Measurements from ENCODE around the gene CANX. TPM values are rescaled to one million over a fixed set of nuclear protein-coding genes. Genes with fewer than 3 reads are reported as not detected.

CANX gene
- total RNA-seq, 1 experiment from 2014 or later: 538 TPM

- H3K4me1 Mint-ChIP-seq: no peaks in the 10 kb centered on the region
- Histone ChIP-seq H3T11ph (ENCODE audit: low read length) (no peak overlapping the region), H3K56ac (ENCODE audit: insufficient read length, low read depth, low read length) (no peak overlapping the region)
Measured at GRCh38 chr5:179746872-179747271, 48.1 kb downstream of the CANX start.

More at GRCh38 chr5:179746872-179747271, 48.1 kb downstream of the CANX start:
- no peaks in the 10 kb centered on the region for H3K4me1 ChIP-seq (ENCODE audit: insufficient read depth, low read length)
- H3K27me3 Mint-ChIP-seq (ENCODE audit: low read depth): no peaks in the 10 kb centered on the region
- H3K14ac ChIP-seq (ENCODE audit: insufficient read depth, low read length): no peak overlapping the region
- peaks cover 19% of the 10 kb centered on the region; the same call in 1 of the 2 replicates for H3K79me2 ChIP-seq (ENCODE audit: insufficient read depth, low read length)
- H3K27ac Mint-ChIP-seq: no peak overlapping the region
- H3K79me1 ChIP-seq (ENCODE audit: insufficient read depth, low read depth, low read length, poor library complexity, severe bottlenecking): peaks cover 4% of the 10 kb centered on the region
- H4K5ac ChIP-seq (ENCODE audit: insufficient read length, low read depth, low read length): no peak overlapping the region
- H3K9ac ChIP-seq (ENCODE audit: extremely low read depth, insufficient read length, low read length): no peak overlapping the region
- H3K9me3 ChIP-seq (ENCODE audit: control insufficient read depth, low read depth, low read length): no peaks in the 10 kb centered on the region
- H2AFZ ChIP-seq (ENCODE audit: low read length): no peak overlapping the region
- no peak overlapping the region for H3K4me3 Mint-ChIP-seq
- no peak overlapping the region for H3K23ac ChIP-seq (ENCODE audit: insufficient read length, low read depth, low read length)
- no peak overlapping the region for H2BK12ac ChIP-seq (ENCODE audit: insufficient read length, low read depth, low read length)
- H3K4ac ChIP-seq (ENCODE audit: low read depth, low read length): no peak overlapping the region
- H4K91ac ChIP-seq (ENCODE audit: insufficient read length, low read depth, low read length): no peak overlapping the region
- no peak overlapping the region for H3K4me2 ChIP-seq (ENCODE audit: insufficient read depth, insufficient read length, low read length)
- H3K23me2 ChIP-seq (ENCODE audit: insufficient read length, low read depth, low read length, poor library complexity, severe bottlenecking): no peaks in the 10 kb centered on the region
- no peak overlapping the region for H4K8ac ChIP-seq (replicated peaks; ENCODE audit: insufficient read length, low read depth, low read length)
- H4K20me1 ChIP-seq (ENCODE audit: control insufficient read depth, insufficient read depth, insufficient read length): no peaks in the 10 kb centered on the region
- TF ChIP-seq CTCF (conservative IDR thresholded peaks at IDR 0.05): no peak
- no peak overlapping the region for H2AK5ac ChIP-seq (ENCODE audit: insufficient read length, low read length)
- no peak overlapping the region for H2BK120ac ChIP-seq (ENCODE audit: low read depth, low read length, poor library complexity, severe bottlenecking)
- H3K18ac ChIP-seq (ENCODE audit: insufficient read length, low read depth, low read length): no peak overlapping the region
- H3K27me3 ChIP-seq (ENCODE audit: insufficient read depth, low read length): no peaks in the 10 kb centered on the region
- DNase-seq: no peak
- peaks cover 0 to 3% of the 10 kb centered on the region in 2 experiments; a peak in 1 of 5 replicates for H3K9me3 Mint-ChIP-seq
- H2BK5ac ChIP-seq (ENCODE audit: insufficient read length, low read length): no peak overlapping the region
- peaks cover 11 to 35% (median 22%) of the 10 kb centered on the region in 3 experiments; a peak in 6 of 7 replicates for H3K36me3 Mint-ChIP-seq (ENCODE audit: insufficient read depth in 1 of 3, low read depth in 3 of 3)
- no peak overlapping the region for H2BK15ac ChIP-seq (ENCODE audit: low read depth, low read length)
- H3K27ac ChIP-seq (ENCODE audit: insufficient read length, low read depth, low read length): no peak overlapping the region
- no peak overlapping the region for H2BK20ac ChIP-seq (ENCODE audit: low read depth, low read length, poor library complexity, severe bottlenecking)
- no CpG with 5 or more reads among the region's 2 CpGs for WGBS (ENCODE audit: extremely low coverage, insufficient read length, low lambda C conversion rate)
